Measurements from ENCODE around the gene B4GALNT3. TPM values are rescaled to one million over a fixed set of nuclear protein-coding genes. Genes with fewer than 3 reads are reported as not detected.

Gene B4GALNT3
- total and polyA plus RNA-seq, 2 experiments from 2014 or later = 0.11 TPM; not detected in 1

DNA sequence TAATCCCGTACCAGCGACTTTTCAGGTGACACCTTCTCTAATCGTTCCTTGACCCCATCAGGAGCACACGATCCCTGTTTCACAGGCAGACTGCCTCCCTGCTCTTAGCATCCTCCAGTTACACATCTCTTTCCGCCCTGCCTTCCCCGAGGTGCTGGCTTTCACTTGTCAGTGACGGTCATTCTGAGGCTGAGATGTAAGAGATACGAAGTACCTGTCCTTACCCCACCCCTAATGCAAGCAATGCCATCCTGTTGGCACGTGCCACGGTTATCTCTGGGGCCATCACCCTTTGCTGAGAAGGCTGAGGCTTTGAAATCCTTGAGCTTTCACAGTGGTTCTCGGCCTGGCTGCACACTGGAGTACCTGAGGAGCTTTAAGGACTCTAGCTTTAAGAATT lies 24.4 kb downstream of the B4GALNT3 start:
- TF ChIP-seq EZH2phosphoT487 (IDR thresholded peaks at IDR 0.05; ENCODE audit: insufficient read depth, low read depth) = no peak
- no peak for TF ChIP-seq EZH2 (IDR thresholded peaks at IDR 0.05; ENCODE audit: insufficient read depth, poor library complexity, severe bottlenecking)
- no peaks in the 10 kb centered on the region for H3K36me3 ChIP-seq (ENCODE audit: low read depth)
- H3K4me1 ChIP-seq (ENCODE audit: insufficient read depth) = peaks cover 12% of the 10 kb centered on the region; the same call in 1 of the 2 replicates
- H4K20me1 ChIP-seq (ENCODE audit: insufficient read depth) = no peaks in the 10 kb centered on the region
- H3K4me2 ChIP-seq (ENCODE audit: unreplicated experiment) = no peak overlapping the region
- H2AFZ ChIP-seq = no peak overlapping the region
- 0 out of 2 replicates have a peak, but pooled peaks cover 7% of the 10 kb centered on the region for H3F3A ChIP-seq (ENCODE audit: insufficient read depth)
- in situ Hi-C loops (cut with MboI) = no loop called here
- no peak for DNase-seq
- no peak overlapping the region for H3K9ac ChIP-seq
- H3K27ac ChIP-seq = no peak overlapping the region
- 41 to 46% methylated on average over 11 of the region's 11 CpGs for WGBS, 2 experiments (ENCODE audit: low coverage in 1 of 2, low lambda C conversion rate in 2 of 2, missing lambda C conversion rate in 2 of 2)
- no peaks in the 10 kb centered on the region for H3K9me3 ChIP-seq (ENCODE audit: low read depth)
- H3K4me3 ChIP-seq = no peak overlapping the region
- no peaks in the 10 kb centered on the region for H3K79me2 ChIP-seq (ENCODE audit: insufficient read depth)
- peaks cover 27% of the 10 kb centered on the region for H3K27me3 ChIP-seq (replicated peaks; ENCODE audit: insufficient read depth)
- no peaks in the 10 kb centered on the region for H3K9me2 ChIP-seq (ENCODE audit: insufficient read depth)

DNA sequence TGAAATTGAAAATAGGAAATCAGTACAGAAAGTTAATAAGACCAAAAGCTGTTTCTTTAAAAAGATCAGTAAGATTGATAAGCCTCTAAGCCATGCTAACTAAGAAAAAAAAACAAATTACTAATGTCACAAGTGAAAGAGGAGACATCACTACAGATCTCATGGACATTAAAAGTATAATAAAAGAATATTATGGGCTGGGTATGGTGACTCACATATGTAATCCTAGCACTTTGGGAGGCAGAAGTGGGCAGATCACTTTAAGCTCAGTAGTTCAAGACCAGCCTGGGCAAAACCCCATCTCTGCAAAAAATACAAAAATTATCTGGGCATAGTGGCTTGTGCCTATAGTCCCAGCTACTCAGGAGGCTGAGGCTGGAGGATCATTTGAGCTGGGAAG lies 30.5 kb downstream of the B4GALNT3 start:
- H3F3A ChIP-seq (ENCODE audit: insufficient read depth) = 0 out of 2 replicates have a peak, but pooled peaks cover 7% of the 10 kb centered on the region
- H3K4me1 ChIP-seq (ENCODE audit: insufficient read depth) = no peaks in the 10 kb centered on the region
- no peaks in the 10 kb centered on the region for H4K20me1 ChIP-seq (ENCODE audit: insufficient read depth)
- H3K27ac ChIP-seq = no peak overlapping the region
- no peaks in the 10 kb centered on the region for H3K9me2 ChIP-seq (ENCODE audit: insufficient read depth)
- no peaks in the 10 kb centered on the region for H3K9me3 ChIP-seq (ENCODE audit: low read depth)
- in situ Hi-C loops (cut with MboI) = no loop called here
- TF ChIP-seq EZH2phosphoT487 (IDR thresholded peaks at IDR 0.05; ENCODE audit: insufficient read depth, low read depth) (no peak), EZH2 (IDR thresholded peaks at IDR 0.05; ENCODE audit: insufficient read depth, poor library complexity, severe bottlenecking) (no peak)
- H3K27me3 ChIP-seq (replicated peaks; ENCODE audit: insufficient read depth) = peaks cover 36% of the 10 kb centered on the region
- H3K4me2 ChIP-seq (ENCODE audit: unreplicated experiment) = no peak overlapping the region
- no peaks in the 10 kb centered on the region for H3K36me3 ChIP-seq (ENCODE audit: low read depth)
- no peak overlapping the region for H3K9ac ChIP-seq
- H3K4me3 ChIP-seq = no peak overlapping the region
- no peak for DNase-seq
- no peak overlapping the region for H2AFZ ChIP-seq
- no peaks in the 10 kb centered on the region for H3K79me2 ChIP-seq (ENCODE audit: insufficient read depth)

DNA sequence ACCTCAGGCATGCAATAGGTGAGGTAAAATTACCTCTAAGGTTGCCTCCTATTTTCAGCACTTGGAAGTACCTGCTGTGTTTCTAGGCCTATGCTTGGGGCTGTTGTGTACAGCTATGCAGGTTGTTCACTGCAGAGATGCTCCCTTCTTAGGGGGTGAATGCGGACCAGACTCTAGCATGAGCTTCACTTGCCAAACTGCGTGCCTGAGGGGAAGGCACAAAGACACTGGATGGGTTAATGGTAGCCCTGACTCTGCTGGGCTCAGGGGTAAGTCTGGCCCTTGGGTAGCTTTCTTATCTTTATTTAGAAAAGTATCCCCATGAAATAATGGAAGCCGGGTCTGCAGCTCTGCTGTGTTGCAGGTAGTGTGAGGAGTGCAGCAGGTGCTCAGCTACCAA lies 35.7 kb downstream of the B4GALNT3 start:
- WGBS, 2 experiments (ENCODE audit: low coverage in 1 of 2, low lambda C conversion rate in 2 of 2, missing lambda C conversion rate in 2 of 2) = 64 to 69% methylated on average over 3 of the region's 3 CpGs
- no peak overlapping the region for H3K4me2 ChIP-seq (ENCODE audit: unreplicated experiment)
- peaks cover 48% of the 10 kb centered on the region for H3K27me3 ChIP-seq (replicated peaks; ENCODE audit: insufficient read depth)
- H3K4me3 ChIP-seq = no peak overlapping the region
- H2AFZ ChIP-seq = no peak overlapping the region
- no peak overlapping the region for H3K9ac ChIP-seq
- H3K36me3 ChIP-seq (ENCODE audit: low read depth) = no peaks in the 10 kb centered on the region
- in situ Hi-C loops (cut with MboI) = no loop called here
- no peaks in the 10 kb centered on the region for H3K9me2 ChIP-seq (ENCODE audit: insufficient read depth)
- no peak for DNase-seq
- H3K4me1 ChIP-seq (ENCODE audit: insufficient read depth) = no peaks in the 10 kb centered on the region
- no peaks in the 10 kb centered on the region for H3F3A ChIP-seq (ENCODE audit: insufficient read depth)
- no peak for TF ChIP-seq EZH2phosphoT487 (IDR thresholded peaks at IDR 0.05; ENCODE audit: insufficient read depth, low read depth)
- H3K27ac ChIP-seq = no peak overlapping the region
- no peaks in the 10 kb centered on the region for H3K79me2 ChIP-seq (ENCODE audit: insufficient read depth)
- no peaks in the 10 kb centered on the region for H3K9me3 ChIP-seq (ENCODE audit: low read depth)
- H4K20me1 ChIP-seq (ENCODE audit: insufficient read depth) = no peaks in the 10 kb centered on the region

DNA sequence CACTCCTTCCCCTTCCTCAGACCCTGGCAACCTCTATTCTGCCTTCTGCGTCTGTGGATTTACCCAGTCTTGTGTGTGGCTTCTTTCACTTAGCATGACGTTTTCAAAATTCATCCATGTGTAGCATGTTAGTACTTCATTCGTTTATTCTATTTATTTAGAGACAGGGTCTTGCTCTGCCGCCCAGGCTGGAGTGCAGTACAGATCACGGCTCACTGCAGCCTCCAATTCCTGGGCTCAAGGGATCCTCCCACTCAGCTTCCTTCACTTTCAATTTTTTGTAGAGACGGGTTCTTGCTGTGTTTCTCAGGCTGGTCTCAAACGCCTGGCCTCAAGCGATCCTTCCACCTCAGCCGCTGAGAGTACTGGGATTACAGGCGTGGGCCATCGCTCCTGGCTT lies 37.0 kb downstream of the B4GALNT3 start:
- Histone ChIP-seq H4K20me1 (ENCODE audit: insufficient read depth) (no peaks in the 10 kb centered on the region), H3K4me1 (ENCODE audit: insufficient read depth) (no peaks in the 10 kb centered on the region), H3K4me2 (ENCODE audit: unreplicated experiment) (no peak overlapping the region), H3K9ac (no peak overlapping the region), H3F3A (ENCODE audit: insufficient read depth) (no peaks in the 10 kb centered on the region), H3K36me3 (ENCODE audit: low read depth) (no peaks in the 10 kb centered on the region), H3K9me2 (ENCODE audit: insufficient read depth) (no peaks in the 10 kb centered on the region), H3K27ac (no peak overlapping the region), H3K9me3 (ENCODE audit: low read depth) (no peaks in the 10 kb centered on the region), H2AFZ (no peak overlapping the region), H3K4me3 (no peak overlapping the region), H3K27me3 (replicated peaks; ENCODE audit: insufficient read depth) (peaks cover 58% of the 10 kb centered on the region), H3K79me2 (ENCODE audit: insufficient read depth) (no peaks in the 10 kb centered on the region)
- TF ChIP-seq EZH2phosphoT487 (IDR thresholded peaks at IDR 0.05; ENCODE audit: insufficient read depth, low read depth) = no peak
- TF ChIP-seq EZH2 (IDR thresholded peaks at IDR 0.05; ENCODE audit: insufficient read depth, poor library complexity, severe bottlenecking) = no peak
- in situ Hi-C loops (cut with MboI) = no loop called here
- no peak for DNase-seq
- 76 to 78% methylated on average over 11 of the region's 11 CpGs for WGBS, 2 experiments (ENCODE audit: low coverage in 1 of 2, low lambda C conversion rate in 2 of 2, missing lambda C conversion rate in 2 of 2)

DNA sequence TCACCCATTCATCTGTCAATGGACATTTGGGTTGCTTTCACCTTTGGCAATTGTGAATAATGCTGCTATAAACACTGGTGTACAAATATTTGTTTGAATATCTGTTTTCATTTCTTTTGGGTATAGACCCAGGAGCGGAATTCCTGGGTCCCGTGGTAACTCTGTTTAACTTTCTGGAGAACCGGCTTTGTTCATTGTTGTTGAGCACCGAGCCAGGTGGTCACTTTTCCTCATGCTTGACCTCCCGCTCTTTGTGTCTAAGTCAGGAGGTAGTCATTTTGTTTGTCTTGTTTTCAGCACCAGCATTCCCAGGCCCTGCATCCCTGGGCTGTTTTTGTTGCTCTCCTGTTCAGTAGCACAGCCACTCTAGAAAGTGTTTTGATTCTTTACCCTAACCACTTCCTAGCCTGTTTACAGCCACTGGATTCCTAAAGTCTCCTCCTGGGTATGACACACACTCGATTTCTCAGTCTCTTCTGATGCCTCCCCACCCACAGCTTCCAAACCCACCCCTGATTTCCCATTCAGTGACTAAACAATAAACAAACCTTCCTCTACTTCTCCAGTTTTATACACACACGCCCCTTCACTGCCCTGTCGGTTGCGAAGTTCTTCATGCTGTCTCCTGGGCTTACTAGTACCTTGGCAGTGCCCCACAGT lies 37.9 kb downstream of the B4GALNT3 start:
- Histone ChIP-seq H3K36me3 (ENCODE audit: low read depth) (no peaks in the 10 kb centered on the region), H3K4me3 (no peak overlapping the region), H3K4me1 (ENCODE audit: insufficient read depth) (no peaks in the 10 kb centered on the region), H2AFZ (no peak overlapping the region), H3K79me2 (ENCODE audit: insufficient read depth) (no peaks in the 10 kb centered on the region), H3K27me3 (replicated peaks; ENCODE audit: insufficient read depth) (peaks cover 54% of the 10 kb centered on the region), H3F3A (ENCODE audit: insufficient read depth) (no peaks in the 10 kb centered on the region), H3K9me2 (ENCODE audit: insufficient read depth) (no peaks in the 10 kb centered on the region), H3K9me3 (ENCODE audit: low read depth) (no peaks in the 10 kb centered on the region), H3K27ac (no peak overlapping the region), H3K4me2 (ENCODE audit: unreplicated experiment) (no peak overlapping the region), H3K9ac (no peak overlapping the region), H4K20me1 (ENCODE audit: insufficient read depth) (no peaks in the 10 kb centered on the region)
- 59 to 67% methylated on average over 9 of the region's 9 CpGs for WGBS, 2 experiments (ENCODE audit: low coverage in 1 of 2, low lambda C conversion rate in 2 of 2, missing lambda C conversion rate in 2 of 2)
- no peak for TF ChIP-seq EZH2 (IDR thresholded peaks at IDR 0.05; ENCODE audit: insufficient read depth, poor library complexity, severe bottlenecking)
- TF ChIP-seq EZH2phosphoT487 (IDR thresholded peaks at IDR 0.05; ENCODE audit: insufficient read depth, low read depth) = no peak
- no peak for DNase-seq
- in situ Hi-C loops (cut with MboI) = no loop called here
